D341Med (cell line): Measurements from ENCODE around the gene C2orf92.

Experiments used
- DNase-seq: peaks from one replicate; pipeline ENCODE4 v3.0.0; 2012; ENCODE audit warnings: low spot score

The C2orf92 gene

DNA sequence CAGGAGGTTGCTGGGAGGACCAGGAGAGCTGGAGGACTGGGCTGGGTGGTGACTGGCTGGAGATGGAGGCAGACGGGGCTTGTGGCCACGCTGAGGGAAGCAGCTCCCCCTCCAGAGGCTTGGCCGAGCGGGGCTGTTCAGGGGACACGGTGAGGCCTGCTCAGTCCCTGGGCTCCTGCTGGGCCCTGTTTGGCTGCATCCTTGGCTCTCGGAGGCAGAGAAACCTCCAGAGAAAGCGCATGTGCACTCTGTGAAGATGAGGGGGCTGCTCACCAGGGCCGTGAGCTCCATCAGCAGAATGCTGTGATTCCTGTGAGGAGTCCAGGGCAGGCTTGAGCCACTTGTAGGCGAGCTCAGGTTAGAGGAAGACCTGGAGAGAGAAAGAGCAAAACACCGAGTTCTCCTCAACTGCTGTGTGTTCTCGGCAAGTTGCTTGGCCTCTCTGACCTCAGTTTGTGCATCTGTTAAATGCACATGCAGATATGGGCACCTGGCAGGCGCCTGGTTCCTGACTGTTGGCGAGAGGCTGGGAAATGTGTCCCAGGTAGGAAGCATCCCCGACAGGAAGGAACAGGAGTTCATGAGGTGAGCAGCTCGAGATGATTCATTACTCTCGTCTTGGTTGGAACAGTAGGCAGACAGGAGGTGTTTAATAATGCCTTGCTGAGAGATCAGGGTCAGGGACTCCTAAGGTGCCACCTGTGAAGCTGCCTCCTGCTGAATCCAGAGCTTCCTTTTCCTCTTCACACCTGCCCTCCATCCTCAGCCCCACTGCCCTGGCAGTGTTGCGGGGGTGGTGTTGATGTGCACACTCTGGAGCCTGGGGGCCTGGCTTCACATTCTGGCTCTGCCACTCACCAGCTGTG lies 44.8 kb downstream of the C2orf92 start:
- DNase-seq = no peak

DNA sequence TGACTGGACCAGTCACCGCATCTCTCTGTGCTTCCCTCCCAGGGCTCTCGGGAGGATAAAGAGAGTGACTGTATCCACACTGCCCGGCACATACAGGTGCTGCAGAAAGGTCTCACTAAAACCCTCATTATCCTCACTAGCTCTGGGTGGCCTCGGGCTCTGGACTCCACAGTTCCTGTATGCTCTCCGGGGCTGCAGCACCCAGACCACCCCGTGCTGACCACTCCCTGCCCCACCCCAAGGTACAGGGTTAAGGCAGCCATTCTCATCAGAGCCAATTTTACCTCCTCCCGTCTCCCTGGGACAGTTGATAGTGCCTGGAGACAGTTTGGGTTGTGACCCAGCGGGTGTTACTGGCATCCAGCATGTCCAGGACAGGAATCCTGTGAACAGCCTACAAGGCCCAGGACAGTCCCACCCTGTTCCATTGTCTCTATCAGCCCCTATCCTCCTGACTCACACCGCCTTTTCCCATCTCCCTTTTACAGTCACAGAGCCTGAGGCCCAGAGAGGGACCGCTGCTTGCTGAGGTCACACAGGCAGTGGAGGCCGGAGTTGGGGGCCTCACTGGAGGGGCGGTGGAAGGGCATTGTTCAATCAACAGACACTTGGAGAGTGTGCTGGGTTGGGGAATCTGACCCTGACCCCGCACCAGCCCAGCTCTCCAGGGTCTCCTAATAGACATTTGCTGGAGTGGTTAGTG lies 45.6 kb downstream of the C2orf92 start:
- DNase-seq = no peak

DNA sequence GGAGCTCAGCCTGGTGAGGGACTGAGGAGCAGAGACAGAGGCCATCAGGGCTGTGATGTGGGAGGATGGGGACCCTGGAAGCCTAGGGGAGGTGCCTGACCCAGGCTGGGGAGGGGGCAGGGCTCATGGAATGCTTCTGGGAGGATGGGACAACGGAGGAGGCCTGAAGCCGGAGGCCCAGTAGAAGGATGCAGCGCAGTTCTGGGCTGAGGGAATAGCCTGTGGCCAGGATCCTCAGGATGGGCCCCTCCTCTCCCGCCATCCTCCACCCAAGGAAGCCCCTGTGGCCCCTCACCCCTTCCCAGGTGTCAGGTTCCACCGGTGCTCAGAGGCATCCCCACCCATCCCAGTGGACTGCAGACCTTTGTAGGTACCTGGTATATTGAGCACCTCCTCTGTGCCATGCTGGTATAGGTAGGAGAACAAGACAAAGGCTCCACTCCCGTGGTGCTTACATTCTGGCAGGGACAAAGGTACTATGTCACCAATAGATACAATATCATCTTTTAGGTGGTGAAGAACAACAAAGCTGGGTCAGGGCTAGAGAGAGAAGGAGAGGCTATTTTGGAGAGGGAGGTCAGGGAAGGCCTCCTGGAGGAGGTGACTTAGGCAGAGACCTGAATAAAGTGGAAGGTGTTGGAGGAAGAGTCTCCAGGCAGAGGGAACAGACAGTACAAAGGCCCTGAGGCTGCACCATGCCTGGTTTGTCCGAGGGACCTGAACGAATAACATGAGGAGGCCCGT lies 46.6 kb downstream of the C2orf92 start:
- DNase-seq = no peak

DNA sequence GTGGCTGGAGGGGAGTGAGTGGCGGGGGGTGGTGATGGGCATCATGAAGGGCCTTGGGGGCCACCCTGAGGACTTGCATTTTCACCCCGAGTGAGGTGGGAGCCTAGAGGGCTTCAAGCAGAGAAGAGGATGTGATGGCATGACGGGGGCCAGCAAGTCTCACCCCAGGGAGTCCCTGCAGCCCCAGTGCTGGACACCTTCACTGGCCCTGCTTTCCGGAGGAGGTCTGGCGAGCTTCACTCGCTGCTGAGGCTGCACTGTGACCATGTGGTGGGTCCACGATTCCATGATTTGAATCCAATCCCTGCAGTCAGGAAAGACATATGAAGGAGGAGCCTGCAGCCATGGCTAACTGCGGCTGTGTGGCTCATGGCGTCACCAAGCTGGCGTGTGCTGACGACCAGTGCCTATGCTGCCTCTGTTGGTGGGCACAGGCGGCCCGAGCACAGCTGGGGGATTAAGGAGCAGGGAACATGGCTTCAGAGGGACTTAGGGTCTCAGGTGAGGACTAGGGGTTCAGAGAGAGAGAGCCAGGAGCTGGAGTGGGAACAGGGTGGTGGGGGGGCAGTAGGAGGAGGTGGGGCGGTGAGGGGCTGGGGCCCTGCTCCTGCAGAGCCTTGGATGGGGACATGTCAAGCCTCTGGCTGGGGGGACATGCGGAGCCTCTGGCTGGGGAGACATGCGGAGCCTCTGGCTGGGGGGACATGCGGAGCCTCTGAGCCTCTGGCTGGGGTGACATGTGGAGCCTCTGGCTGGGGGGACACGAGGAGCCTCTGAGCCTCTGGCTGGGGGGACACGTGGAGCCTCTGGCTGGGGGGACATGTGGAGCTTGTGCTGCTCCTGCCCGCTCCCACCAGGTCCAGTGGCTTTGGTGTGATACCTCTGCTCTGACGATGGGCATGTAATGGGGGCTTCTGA lies 47.4 kb downstream of the C2orf92 start:
- DNase-seq = no peak

DNA sequence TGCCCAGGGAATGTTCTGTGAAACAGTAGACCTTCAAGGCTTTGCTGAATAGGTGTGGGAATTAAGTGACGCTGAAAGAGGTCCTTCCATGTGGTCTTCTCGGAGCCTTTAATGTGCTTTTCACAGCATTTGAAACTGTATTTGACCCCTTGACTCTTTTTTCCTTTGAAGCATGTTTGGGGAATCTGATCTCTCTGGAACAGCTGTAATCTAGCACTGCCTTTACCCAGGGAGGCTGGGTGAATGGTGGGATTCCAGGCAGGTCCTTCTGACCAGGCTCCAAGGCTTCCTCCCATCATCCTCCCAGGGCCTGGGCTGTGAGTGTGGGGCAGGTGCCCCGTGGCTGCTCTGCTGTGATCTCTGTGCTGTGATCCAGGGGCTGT lies 48.1 kb downstream of the C2orf92 start:
- no peak for DNase-seq

- DNase-seq = no peak
These were observed 48.8 kb downstream of the C2orf92 start for GRCh38 chr2:97718051-97718882.

- DNase-seq = no peak
These were observed 49.4 kb downstream of the C2orf92 start for GRCh38 chr2:97718942-97719341.

GRCh38 chr2:97719362-97720155 lies 50.0 kb downstream of the C2orf92 start:
- DNase-seq = no peak

DNA sequence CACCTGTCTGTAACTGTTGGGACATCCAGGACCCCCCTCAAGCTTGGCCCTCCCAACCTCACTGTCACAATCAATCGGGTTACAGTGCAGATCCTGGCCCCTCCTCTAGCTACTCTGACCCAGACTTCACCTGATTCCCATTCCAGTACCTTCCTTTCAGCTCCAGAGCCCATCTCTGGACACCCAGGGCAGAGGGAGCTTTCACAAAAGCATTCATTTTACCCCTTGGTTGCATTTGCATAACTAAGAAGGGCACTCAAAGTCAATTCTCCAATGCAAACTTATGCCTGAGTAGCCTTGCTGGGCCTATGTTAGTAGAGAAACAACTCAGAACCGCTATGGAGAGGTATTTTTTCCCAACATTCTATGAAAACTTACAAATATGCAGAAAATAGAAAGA lies 51.2 kb downstream of the C2orf92 start:
- DNase-seq = no peak

DNA sequence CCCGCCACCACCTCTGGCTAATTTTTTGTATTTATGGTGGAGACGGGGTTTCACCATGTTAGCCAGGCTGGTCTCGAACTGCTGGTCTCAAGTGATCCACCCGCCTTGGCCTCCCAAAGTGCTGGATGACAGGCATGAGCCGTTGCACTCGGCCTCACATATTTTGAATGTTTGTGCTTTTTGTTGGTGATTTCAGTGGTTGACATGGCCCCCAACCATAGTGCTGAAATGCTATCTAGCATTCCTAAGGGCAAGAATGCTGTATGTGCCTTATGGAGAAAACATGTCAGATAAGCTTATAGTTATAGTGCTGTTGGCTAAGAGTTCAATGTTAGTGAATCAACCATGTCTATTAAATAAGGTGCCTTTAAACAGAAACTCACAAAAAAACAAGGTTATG lies 52.7 kb downstream of the C2orf92 start:
- DNase-seq = no peak

- peak; percentile 53 for DNase-seq
These were observed 53.9 kb downstream of the C2orf92 start for GRCh38 chr2:97723156-97724072.

DNA sequence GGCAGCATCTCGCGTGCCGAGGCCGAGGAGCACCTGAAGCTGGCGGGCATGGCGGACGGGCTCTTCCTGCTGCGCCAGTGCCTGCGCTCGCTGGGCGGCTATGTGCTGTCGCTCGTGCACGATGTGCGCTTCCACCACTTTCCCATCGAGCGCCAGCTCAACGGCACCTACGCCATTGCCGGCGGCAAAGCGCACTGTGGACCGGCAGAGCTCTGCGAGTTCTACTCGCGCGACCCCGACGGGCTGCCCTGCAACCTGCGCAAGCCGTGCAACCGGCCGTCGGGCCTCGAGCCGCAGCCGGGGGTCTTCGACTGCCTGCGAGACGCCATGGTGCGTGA lies 54.5 kb downstream of the C2orf92 start:
- DNase-seq = no peak

DNA sequence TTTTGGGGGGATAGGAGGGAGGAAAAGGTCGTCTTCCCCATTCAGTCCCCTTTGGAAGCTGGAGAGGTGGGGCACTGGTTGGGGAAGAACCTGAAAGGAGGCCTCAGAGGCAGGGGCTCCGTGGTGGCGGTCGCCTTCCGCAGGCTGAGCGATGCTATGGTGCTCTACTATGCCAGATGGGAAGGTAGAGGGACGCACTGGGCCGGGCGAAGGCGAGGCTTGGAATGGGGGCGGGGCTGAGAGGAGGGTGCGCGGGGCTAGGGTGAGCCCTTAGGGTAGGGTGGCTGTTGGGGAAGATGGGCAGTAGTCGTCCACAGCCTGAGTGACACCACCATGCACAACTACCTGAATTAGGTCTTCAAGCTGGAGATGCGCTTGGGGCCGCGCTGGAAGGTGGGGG lies 55.0 kb downstream of the C2orf92 start:
- no peak for DNase-seq

DNA sequence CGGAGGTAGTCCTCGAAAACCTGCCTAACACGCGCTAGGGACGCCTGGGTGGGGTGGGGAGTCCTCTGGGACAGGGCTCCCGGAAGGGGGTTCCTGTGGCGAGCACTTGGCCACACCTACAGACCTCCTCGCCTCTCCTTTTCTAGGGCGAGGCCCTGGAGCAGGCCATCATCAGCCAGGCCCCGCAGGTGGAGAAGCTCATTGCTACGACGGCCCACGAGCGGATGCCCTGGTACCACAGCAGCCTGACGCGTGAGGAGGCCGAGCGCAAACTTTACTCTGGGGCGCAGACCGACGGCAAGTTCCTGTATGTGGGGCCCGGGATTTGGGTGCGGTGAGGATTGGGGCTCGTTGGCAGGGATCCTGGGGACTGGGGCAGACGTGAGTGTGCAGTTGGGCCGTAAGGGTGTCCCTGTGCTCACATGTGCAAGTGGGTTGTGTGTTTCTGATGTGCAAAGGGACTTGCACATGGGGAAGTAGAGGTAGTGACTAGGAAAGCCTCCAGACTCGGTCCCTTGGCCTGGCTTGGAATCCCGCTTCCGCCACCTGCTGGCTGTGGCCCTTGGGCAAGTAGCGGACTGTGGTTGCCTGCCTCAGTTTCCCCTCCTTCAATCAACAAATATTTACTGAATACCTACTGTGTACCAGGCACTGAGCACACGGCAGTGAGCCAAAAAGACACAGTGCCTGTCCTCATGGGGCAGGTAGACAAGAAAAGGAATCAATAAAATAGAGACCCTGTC lies 55.6 kb downstream of the C2orf92 start:
- no peak for DNase-seq

- DNase-seq = no peak
These were observed 57.0 kb downstream of the C2orf92 start for GRCh38 chr2:97726261-97727064.

DNA sequence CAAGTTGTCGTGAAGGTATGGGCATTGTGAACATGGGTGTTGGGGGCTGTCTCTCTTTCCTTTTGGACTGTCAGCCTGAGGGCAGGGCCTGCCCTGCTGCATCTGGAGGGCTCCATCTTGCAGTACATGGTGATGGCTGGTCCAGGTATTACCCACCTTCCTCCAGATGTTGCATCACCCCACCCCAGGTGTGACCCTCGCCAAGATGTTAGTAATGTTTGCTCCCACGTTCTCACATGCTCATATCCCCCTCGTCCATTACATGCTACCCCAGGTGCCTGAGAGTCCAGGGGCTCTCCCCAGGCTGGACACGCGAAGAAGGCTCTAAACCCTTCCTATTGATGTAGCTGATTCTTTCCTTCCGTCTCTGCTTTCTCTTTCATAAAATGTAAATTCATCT lies 57.8 kb downstream of the C2orf92 start:
- DNase-seq = no peak

DNA sequence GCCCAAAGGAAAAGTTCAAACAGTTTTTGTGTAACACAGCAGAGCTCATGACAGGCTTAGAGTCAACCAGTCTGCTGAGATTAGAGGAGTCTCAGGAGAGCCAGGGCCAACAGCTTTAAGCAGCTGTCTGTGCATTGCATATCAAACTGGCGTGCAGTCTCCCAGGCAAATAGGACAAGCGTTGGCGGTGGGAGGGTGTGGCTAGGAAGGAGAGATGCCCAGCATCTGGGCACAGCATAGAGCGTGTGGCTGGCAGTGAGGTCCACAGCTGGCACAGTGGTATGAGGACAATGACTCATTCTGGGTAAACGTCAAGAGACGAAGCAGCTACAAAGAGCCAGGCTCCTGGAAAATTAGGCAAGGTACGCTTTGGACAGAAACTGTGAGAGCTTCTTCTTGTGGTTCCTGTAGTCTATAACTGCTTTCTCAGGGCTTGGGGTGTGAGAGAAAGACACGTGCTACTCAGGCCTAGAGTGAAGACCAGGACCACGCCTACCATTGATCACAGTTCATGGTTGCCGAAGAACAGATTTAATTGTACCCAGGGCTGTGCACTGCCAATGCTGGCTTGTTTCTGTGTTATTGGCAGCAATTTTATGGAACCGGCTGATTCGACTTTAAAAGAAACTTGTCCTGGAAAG lies 58.7 kb downstream of the C2orf92 start:
- DNase-seq = peak; percentile 81
